ENCODE results near the gene ROBO3.

- TF ChIP-seq EZH2phosphoT487 (IDR thresholded peaks at IDR 0.05; ENCODE audit: insufficient read depth, low read depth) = no peak
- no peak for TF ChIP-seq EZH2 (IDR thresholded peaks at IDR 0.05; ENCODE audit: insufficient read depth, poor library complexity, severe bottlenecking)
Observed at GRCh38 chr11:124886476-124886875, 21.2 kb downstream of the ROBO3 start.

Data from GM23248 (cell line).